ENCODE results near the gene METTL4. TPM values are rescaled to one million over a fixed set of nuclear protein-coding genes. Genes with fewer than 3 reads are reported as not detected.
"Not testable (repeated sequence)": the region's sequence is repeated elsewhere in the genome, so short reads cannot be mapped to it uniquely, and the experiment has no call there.

Gene METTL4
- total RNA-seq, 1 experiment from 2014 or later = 10.2 TPM

- no peak for DNase-seq (ENCODE audit: low read depth)
Observed at GRCh38 chr18:2564373-2564772, 6.9 kb downstream of the METTL4 start.

GRCh38 chr18:2559249-2559648, 12.1 kb downstream of the METTL4 start:
- no peak for DNase-seq (ENCODE audit: low read depth)

GRCh38 chr18:2557536-2557935, 13.8 kb downstream of the METTL4 start:
- DNase-seq (ENCODE audit: low read depth) = no peak

- DNase-seq (ENCODE audit: low read depth) = no peak
Observed at GRCh38 chr18:2555895-2556294, 15.4 kb downstream of the METTL4 start.

GRCh38 chr18:2554696-2555095, 16.6 kb downstream of the METTL4 start:
- DNase-seq (ENCODE audit: low read depth) = no peak

- no peak for DNase-seq (ENCODE audit: low read depth)
Observed at GRCh38 chr18:2551425-2551824, 19.9 kb downstream of the METTL4 start.

GRCh38 chr18:2549462-2549861, 21.8 kb downstream of the METTL4 start:
- no peak for DNase-seq (ENCODE audit: low read depth)

- DNase-seq (ENCODE audit: low read depth) = peak; percentile 55
Observed at GRCh38 chr18:2547477-2548087, 23.7 kb downstream of the METTL4 start.

GRCh38 chr18:2545155-2545554, 26.1 kb downstream of the METTL4 start:
- no peak for DNase-seq (ENCODE audit: low read depth)

GRCh38 chr18:2541925-2542563, 29.3 kb downstream of the METTL4 start:
- DNase-seq (ENCODE audit: low read depth) = peak; percentile 43

- DNase-seq (ENCODE audit: low read depth) = no peak
Observed at GRCh38 chr18:2540575-2540974, 30.7 kb downstream of the METTL4 start.

- DNase-seq (ENCODE audit: low read depth) = no peak
Observed at GRCh38 chr18:2538844-2539243, 32.5 kb downstream of the METTL4 start.

GRCh38 chr18:2538236-2538635, 33.1 kb downstream of the METTL4 start:
- DNase-seq (ENCODE audit: low read depth) = no peak

GRCh38 chr18:2537296-2537695, 34.0 kb downstream of the METTL4 start:
- DNase-seq (ENCODE audit: low read depth) = no peak

- DNase-seq (ENCODE audit: low read depth) = no peak
Observed at GRCh38 chr18:2536493-2536892, 34.8 kb downstream of the METTL4 start.

- no peak for DNase-seq (ENCODE audit: low read depth)
Observed at GRCh38 chr18:2536063-2536462, 35.2 kb downstream of the METTL4 start.

- DNase-seq (ENCODE audit: low read depth) = no peak
Observed at GRCh38 chr18:2535419-2535910, 35.8 kb downstream of the METTL4 start.

GRCh38 chr18:2534906-2535305, 36.4 kb downstream of the METTL4 start:
- no peak for DNase-seq (ENCODE audit: low read depth)

GRCh38 chr18:2532797-2533196, 38.5 kb downstream of the METTL4 start:
- DNase-seq (ENCODE audit: low read depth) = no peak

- DNase-seq (ENCODE audit: low read depth) = no peak
Observed at GRCh38 chr18:2531751-2532150, 39.6 kb downstream of the METTL4 start.

GRCh38 chr18:2529154-2529553, 42.2 kb downstream of the METTL4 start:
- DNase-seq (ENCODE audit: low read depth) = no peak

GRCh38 chr18:2526329-2526728, 45.0 kb downstream of the METTL4 start:
- no peak for DNase-seq (ENCODE audit: low read depth)

GRCh38 chr18:2524794-2525198, 46.5 kb downstream of the METTL4 start:
- DNase-seq (ENCODE audit: low read depth) = not testable (repeated sequence)
